Measurements from ENCODE around the gene DNAJC3. TPM values are rescaled to one million over a fixed set of nuclear protein-coding genes. Genes with fewer than 3 reads are reported as not detected.
"Not testable (repeated sequence)": the region's sequence is repeated elsewhere in the genome, so short reads cannot be mapped to it uniquely, and the experiment has no call there.

The DNAJC3 gene
- total RNA-seq, 1 donor from 2014 or later, result 32.6 TPM

- DNase-seq, result no peak
These were observed 39.3 kb downstream of the DNAJC3 start for GRCh38 chr13:95716231-95716630.

- DNase-seq, result no peak
These were observed 45.3 kb downstream of the DNAJC3 start for GRCh38 chr13:95722241-95722640.

GRCh38 chr13:95723438-95723837, 46.5 kb downstream of the DNAJC3 start:
- no peak for DNase-seq

- no peak for DNase-seq
These were observed 47.3 kb downstream of the DNAJC3 start for GRCh38 chr13:95724252-95724651.

- no peak for DNase-seq
These were observed 49.9 kb downstream of the DNAJC3 start for GRCh38 chr13:95726876-95727275.

GRCh38 chr13:95728957-95729356, 52.0 kb downstream of the DNAJC3 start:
- DNase-seq, result no peak

- DNase-seq, result no peak
These were observed 57.2 kb downstream of the DNAJC3 start for GRCh38 chr13:95734124-95734523.

GRCh38 chr13:95740071-95740978, 63.4 kb downstream of the DNAJC3 start:
- not testable (repeated sequence) for DNase-seq

GRCh38 chr13:95740979-95741320, 64.0 kb downstream of the DNAJC3 start:
- DNase-seq, result no peak

GRCh38 chr13:95741584-95742563, 64.9 kb downstream of the DNAJC3 start:
- DNase-seq, result no peak

GRCh38 chr13:95743192-95743591, 66.3 kb downstream of the DNAJC3 start:
- DNase-seq, result no peak

- DNase-seq, result no peak
These were observed 68.3 kb downstream of the DNAJC3 start for GRCh38 chr13:95745289-95745688.

GRCh38 chr13:95745752-95746151, 68.8 kb downstream of the DNAJC3 start:
- DNase-seq, result no peak

GRCh38 chr13:95749545-95749944, 72.6 kb downstream of the DNAJC3 start:
- no peak for DNase-seq

- no peak for DNase-seq
These were observed 75.7 kb downstream of the DNAJC3 start for GRCh38 chr13:95752677-95753076.

- no peak for DNase-seq
These were observed 77.1 kb downstream of the DNAJC3 start for GRCh38 chr13:95754069-95754468.

- no peak for DNase-seq
These were observed 79.1 kb downstream of the DNAJC3 start for GRCh38 chr13:95756072-95756471.

GRCh38 chr13:95762626-95763025, 85.7 kb downstream of the DNAJC3 start:
- DNase-seq, result not testable (repeated sequence)

GRCh38 chr13:95763601-95764000, 86.7 kb downstream of the DNAJC3 start:
- DNase-seq, result no peak

- no peak for DNase-seq
These were observed 95.0 kb downstream of the DNAJC3 start for GRCh38 chr13:95771905-95772304.

- no peak for DNase-seq
These were observed 102.6 kb downstream of the DNAJC3 start for GRCh38 chr13:95779522-95779921.

- DNase-seq, result no peak
These were observed 104.1 kb downstream of the DNAJC3 start for GRCh38 chr13:95781016-95781415.

- DNase-seq, result not testable (repeated sequence)
These were observed 105.0 kb downstream of the DNAJC3 start for GRCh38 chr13:95781940-95782339.

Measured in occipital lobe (tissue), 2 donors.